ENCODE results near the gene TOP1. TPM values are rescaled to one million over a fixed set of nuclear protein-coding genes. Genes with fewer than 3 reads are reported as not detected.
A peak's percentile ranks its signal among the peaks of the same experiment; 100 is the strongest.

Gene TOP1
- total and polyA plus RNA-seq, 9 of the 15 experiments (the other 6 are each of a cell fraction or from before 2014, with no cell fraction given): 26.4 to 127 (median 39.6) TPM

DNA sequence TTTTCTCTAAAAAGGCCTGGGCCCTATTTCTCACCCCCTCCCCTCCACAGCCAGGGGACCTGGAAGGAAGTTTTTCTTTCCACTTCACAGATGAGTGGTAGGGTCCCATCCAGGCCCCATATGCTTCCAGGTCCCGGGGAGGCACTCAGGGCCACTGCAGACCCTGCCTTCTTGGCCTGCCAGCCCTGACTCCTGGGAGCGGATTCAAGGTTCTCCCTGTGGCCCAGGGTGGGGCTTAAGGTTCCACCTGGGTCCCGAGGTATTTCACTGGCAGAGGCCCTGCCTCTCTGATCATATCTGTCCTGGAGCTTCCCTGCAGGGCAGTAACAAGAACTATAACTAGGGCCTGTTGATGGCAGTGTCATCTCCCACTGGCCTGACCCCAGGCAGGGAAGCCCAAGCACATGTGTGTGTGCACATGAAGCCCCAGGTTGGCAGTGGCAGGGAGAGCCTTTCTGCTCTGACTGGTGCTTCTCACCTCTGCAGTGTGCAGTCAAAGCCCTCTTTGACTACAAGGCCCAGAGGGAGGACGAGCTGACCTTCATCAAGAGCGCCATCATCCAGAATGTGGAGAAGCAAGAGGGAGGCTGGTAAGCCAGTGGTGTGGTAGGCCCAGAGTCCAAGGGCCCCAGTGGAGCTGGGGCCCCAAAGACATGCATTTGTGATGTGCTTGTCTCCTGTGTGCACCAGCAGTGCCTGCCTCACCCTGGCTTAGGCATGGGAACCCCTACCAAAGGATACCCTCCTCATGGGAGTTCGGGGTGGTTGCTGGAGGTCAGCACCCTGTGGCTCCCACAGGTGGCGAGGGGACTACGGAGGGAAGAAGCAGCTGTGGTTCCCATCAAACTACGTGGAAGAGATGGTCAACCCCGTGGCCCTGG, 139.9 kb downstream of the TOP1 start:
- BruUV-seq (replicated peaks): no TSS peak
- Histone ChIP-seq H3K4me3 (no peak overlapping the region), H3K4me2 (ENCODE audit: insufficient read depth, low read length) (no peak overlapping the region), H2AFZ (ENCODE audit: low read depth, low read length) (no peak overlapping the region), H3K27me3 (ENCODE audit: control insufficient read depth in 2 of 2, insufficient read depth in 2 of 2, low read length in 2 of 2) (no peaks in the 10 kb centered on the region), H3K9me3 (replicated peaks; ENCODE audit: control insufficient read depth, insufficient read depth, low read depth, low read length) (no peaks in the 10 kb centered on the region), H3K79me2 (ENCODE audit: control insufficient read depth, insufficient read depth, low read length) (no peaks in the 10 kb centered on the region), H4K20me1 (replicated peaks; ENCODE audit: control insufficient read depth, insufficient read depth, low read length) (peaks cover 9% of the 10 kb centered on the region; the same call in 1 of the 2 replicates), H3K9me1 (ENCODE audit: control insufficient read depth, insufficient read depth, low read length) (peaks cover 2% of the 10 kb centered on the region), H3K36me3 (ENCODE audit: control insufficient read depth, insufficient read depth, low read length) (peaks cover 85% of the 10 kb centered on the region; the same call in 2 of the 3 replicates), H3K9ac (ENCODE audit: insufficient read depth in 1 of 2, low read depth in 2 of 2, low read length in 2 of 2) (no peak overlapping the region), H3K4me1 (replicated peaks in 1 of 2; ENCODE audit: control insufficient read depth in 2 of 2, insufficient read depth in 2 of 2, low read length in 2 of 2) (no peaks in the 10 kb centered on the region), H3K27ac (ENCODE audit: extremely low read depth, low read depth, low read length) (no peak overlapping the region)
- 88% methylated on average over 10 of the region's 10 CpGs for WGBS (ENCODE audit: insufficient coverage, low coverage, missing lambda C conversion rate)
- in situ Hi-C loops (cut with MboI) (no loop called here), intact Hi-C loops (cut with micrococcal nuclease) (no loop called here)
- TF ChIP-seq HDGF (IDR thresholded peaks at IDR 0.05) (no peak), POLR2G (IDR thresholded peaks at IDR 0.05; ENCODE audit: low read depth, low read length) (peak; percentile 35; the same call in 1 of the 2 replicates)
- no peak for FAIRE-seq
- ATAC-seq: no peak
- CTCF ChIA-PET (ENCODE audit: low intra/inter-chr PET ratio): no interaction called here
- DNase-seq (ENCODE audit: extremely low read depth in 1 of 4, low spot score in 3 of 4): no peak
- POLR2A ChIA-PET: interaction anchor here (1.3 to 2.3 kb wide), 2 partner anchors 10 to 18 kb away, joined by 3 to 7 read pairs; no protein-coding TSS in a partner anchor

DNA sequence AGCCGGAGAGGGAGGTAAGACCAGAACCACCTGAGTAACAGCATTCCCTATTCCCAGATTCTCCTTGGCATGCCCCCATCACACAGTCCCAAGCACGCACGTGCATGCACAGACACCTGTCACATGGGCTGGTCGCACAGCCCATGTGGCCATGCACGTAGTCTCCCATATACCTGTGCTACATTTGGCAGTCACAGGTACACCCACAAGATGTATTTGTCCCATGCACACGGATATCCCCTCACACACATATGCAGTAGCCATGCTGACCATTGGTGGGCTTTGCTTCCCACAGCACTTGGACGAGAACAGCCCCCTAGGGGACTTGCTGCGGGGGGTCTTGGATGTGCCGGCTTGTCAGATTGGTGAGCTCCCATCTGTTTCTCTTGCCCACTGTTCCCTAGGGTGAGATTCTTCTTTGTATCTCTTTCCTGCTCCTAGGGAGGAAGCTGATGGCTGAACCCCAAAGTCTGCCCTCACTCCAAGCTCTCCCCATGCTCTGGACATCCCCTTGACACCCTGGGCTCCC, 140.6 kb downstream of the TOP1 start:
- Histone ChIP-seq H4K20me1 (replicated peaks; ENCODE audit: control insufficient read depth, insufficient read depth, low read length) (peaks cover 12% of the 10 kb centered on the region; the same call in 1 of the 2 replicates), H3K9me1 (ENCODE audit: control insufficient read depth, insufficient read depth, low read length) (peaks cover 2% of the 10 kb centered on the region), H3K9ac (ENCODE audit: insufficient read depth in 1 of 2, low read depth in 2 of 2, low read length in 2 of 2) (no peak overlapping the region), H3K4me2 (ENCODE audit: insufficient read depth, low read length) (no peak overlapping the region), H3K27ac (ENCODE audit: extremely low read depth, low read depth, low read length) (no peak overlapping the region), H3K79me2 (ENCODE audit: control insufficient read depth, insufficient read depth, low read length) (no peaks in the 10 kb centered on the region), H3K27me3 (ENCODE audit: control insufficient read depth in 2 of 2, insufficient read depth in 2 of 2, low read length in 2 of 2) (no peaks in the 10 kb centered on the region), H3K4me1 (replicated peaks in 1 of 2; ENCODE audit: control insufficient read depth in 2 of 2, insufficient read depth in 2 of 2, low read length in 2 of 2) (no peaks in the 10 kb centered on the region), H3K36me3 (ENCODE audit: control insufficient read depth, insufficient read depth, low read length) (peaks cover 85% of the 10 kb centered on the region; the same call in 2 of the 3 replicates), H3K9me3 (replicated peaks; ENCODE audit: control insufficient read depth, insufficient read depth, low read depth, low read length) (no peaks in the 10 kb centered on the region), H2AFZ (ENCODE audit: low read depth, low read length) (no peak overlapping the region), H3K4me3 (no peak overlapping the region)
- no peak for ATAC-seq
- no TSS peak for BruUV-seq (replicated peaks)
- ChIA-PET POLR2A (interaction anchor here (1.3 to 2.3 kb wide), 2 partner anchors 10 to 18 kb away, joined by 3 to 7 read pairs; no protein-coding TSS in a partner anchor), CTCF (ENCODE audit: low intra/inter-chr PET ratio) (interaction anchor here (0.6 kb wide), 1 partner anchor 12 kb away, joined by 3 read pairs; no protein-coding TSS in a partner anchor)
- intact Hi-C loops (cut with micrococcal nuclease): no loop called here
- no peak for FAIRE-seq
- DNase-seq (ENCODE audit: extremely low read depth in 1 of 4, low spot score in 3 of 4): no peak
- 87% methylated on average over 9 of the region's 9 CpGs for WGBS (ENCODE audit: insufficient coverage, low coverage, missing lambda C conversion rate)
- in situ Hi-C loops (cut with MboI): no loop called here
- TF ChIP-seq ATF1 (CRISPR knock-in tag; IDR thresholded peaks at IDR 0.05) (no peak), ATF1 (tag; IDR thresholded peaks at IDR 0.05) (no peak), SRF (CRISPR knock-in tag; IDR thresholded peaks at IDR 0.05) (no peak), BCL6 (CRISPR knock-in tag; IDR thresholded peaks at IDR 0.05) (no peak), ZNF12 (CRISPR knock-in tag; IDR thresholded peaks at IDR 0.05) (no peak), CBX8 (IDR thresholded peaks at IDR 0.05; ENCODE audit: borderline replicate concordance, extremely low read depth, low read depth, low read length, poor library complexity, severe bottlenecking) (no peak)
